Fibroblast of peridontal ligament (primary cell): ENCODE results near the gene FOXC2.

ENCODE experiments used
- DNase-seq: peaks from one replicate; pipeline ENCODE4 v3.0.0-alpha.2; 2010; ENCODE audit errors: extremely low read depth

The FOXC2 gene

GRCh38 chr16:86533076-86533475 lies 33.6 kb upstream of the FOXC2 start:
- DNase-seq: no peak

GRCh38 chr16:86533767-86534351 lies 32.8 kb upstream of the FOXC2 start:
- DNase-seq: no peak

GRCh38 chr16:86534779-86535615 lies 31.6 kb upstream of the FOXC2 start:
- no peak for DNase-seq

GRCh38 chr16:86536621-86537020 lies 30.0 kb upstream of the FOXC2 start:
- DNase-seq: no peak

DNA sequence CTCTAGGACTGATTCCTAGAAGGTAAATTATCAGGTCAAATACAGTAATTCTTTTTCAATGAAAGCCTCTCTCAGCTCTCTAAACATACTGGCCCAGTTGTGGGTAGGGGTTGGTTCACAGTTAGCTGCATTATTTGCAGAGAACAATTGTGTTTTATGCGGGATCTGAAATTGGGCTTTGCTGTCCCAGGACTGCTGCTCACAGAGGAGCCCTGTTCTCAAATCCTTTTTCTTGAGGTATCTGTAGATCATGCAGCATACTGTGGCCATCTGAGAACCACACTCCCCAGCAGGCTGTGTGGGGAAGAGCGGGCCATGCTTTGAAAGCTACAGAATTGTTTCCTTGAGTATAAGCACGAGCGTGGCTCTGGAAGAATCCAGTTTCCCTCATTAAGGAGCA lies 29.1 kb upstream of the FOXC2 start:
- DNase-seq: no peak

DNA sequence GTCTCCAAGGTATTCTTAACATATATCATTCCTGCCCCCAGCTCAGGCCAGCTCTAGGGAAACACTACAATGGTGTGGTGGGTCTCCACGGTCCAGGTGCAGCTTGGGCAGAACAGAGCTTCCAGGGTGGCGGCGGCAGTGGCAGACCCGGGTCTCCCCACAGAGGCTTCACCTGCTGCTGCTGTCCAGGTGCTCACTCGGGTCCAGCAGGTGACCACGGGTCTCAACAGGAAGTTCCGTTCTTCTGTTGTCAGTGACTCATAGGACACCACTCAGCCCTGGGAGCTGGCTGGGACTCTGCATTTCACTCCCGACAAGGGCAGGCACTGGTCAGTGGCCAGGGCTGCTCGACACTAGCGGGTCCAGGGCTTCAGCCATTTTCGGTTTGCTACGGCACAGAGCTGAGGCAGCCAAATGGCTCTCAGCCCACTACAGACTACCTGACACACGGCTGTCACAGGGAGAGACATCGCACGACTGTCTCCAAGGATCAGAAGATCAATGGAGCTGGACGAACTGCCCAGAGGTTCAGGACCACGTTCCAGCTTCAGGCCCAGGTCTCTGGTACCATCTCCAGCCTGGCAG lies 28.3 kb upstream of the FOXC2 start:
- DNase-seq: no peak

DNA sequence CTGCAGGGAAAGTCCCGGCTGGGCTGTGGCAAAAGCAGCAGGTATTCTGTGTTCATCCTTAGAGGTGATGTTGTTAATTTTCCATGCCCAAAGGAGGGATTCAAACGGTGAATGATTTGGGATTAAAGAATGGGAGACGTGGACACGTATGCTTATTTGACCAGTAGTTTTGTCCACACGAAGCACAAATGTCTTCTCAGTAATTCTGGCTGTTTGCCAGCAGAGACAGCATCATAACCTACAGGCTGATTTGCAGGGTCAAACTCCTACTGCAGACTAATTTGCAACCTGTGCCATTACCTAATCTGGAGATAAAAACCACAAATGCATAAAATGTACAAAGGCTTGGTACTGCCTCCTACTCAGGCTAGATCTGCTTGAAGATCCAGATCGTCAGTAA lies 25.7 kb upstream of the FOXC2 start:
- no peak for DNase-seq

GRCh38 chr16:86541560-86541959 lies 25.1 kb upstream of the FOXC2 start:
- DNase-seq: no peak

- no peak for DNase-seq
These were observed 23.6 kb upstream of the FOXC2 start for GRCh38 chr16:86542756-86543750.

DNA sequence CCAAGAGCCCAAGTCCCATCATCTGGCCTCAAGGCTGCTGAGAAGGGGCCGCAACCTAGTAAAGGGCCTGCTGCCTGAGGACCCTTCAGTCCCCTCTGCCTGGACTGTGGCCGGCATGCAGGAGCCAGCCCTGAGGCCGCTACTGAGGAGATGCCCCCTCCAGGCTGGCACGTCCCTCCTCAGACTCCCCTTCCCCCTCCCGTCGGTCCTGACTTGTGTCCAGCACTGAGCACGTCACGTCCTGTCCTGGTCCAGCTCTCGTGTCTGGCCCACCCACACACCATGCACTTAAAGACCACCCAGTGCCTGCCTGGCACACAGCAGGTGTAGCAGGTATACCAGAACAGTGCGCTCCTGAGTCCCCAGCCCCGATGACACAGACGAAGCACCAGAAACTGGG lies 21.1 kb upstream of the FOXC2 start:
- no peak for DNase-seq

DNA sequence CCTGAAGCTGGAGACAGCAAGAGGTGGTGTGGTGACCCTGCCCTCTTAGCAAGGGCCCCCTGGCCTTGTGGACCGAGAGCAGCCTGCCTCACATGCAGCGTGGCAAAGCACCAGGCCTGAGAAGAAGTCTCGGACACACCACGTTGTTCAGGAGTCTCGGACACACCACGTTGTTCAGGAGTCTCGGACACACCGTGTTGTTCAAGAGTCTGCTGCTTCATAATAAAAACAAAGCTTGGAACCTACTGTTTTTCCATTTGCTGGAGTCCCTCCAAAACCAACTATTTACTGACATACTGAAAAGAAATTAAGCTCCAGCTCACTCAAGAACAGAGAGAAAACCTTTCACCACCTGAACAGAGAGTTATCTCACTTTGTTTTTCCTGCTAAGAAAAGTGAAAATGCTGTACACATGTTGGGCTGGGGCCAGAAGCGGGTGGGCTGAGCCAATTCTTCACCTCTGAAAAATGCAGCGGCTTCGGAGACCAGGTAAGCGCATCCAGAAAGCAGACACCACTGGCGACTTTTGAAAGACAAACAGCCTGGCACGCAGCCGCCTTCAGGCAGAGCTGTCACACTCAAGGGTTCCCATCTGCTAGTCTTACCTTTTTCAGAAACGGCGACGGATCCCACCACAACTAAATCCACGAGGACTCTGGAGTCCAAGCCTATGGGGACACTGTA lies 20.5 kb upstream of the FOXC2 start:
- DNase-seq: no peak

- DNase-seq: no peak
These were observed 20.0 kb upstream of the FOXC2 start for GRCh38 chr16:86546638-86547013.

GRCh38 chr16:86547286-86547685 lies 19.3 kb upstream of the FOXC2 start:
- no peak for DNase-seq

DNA sequence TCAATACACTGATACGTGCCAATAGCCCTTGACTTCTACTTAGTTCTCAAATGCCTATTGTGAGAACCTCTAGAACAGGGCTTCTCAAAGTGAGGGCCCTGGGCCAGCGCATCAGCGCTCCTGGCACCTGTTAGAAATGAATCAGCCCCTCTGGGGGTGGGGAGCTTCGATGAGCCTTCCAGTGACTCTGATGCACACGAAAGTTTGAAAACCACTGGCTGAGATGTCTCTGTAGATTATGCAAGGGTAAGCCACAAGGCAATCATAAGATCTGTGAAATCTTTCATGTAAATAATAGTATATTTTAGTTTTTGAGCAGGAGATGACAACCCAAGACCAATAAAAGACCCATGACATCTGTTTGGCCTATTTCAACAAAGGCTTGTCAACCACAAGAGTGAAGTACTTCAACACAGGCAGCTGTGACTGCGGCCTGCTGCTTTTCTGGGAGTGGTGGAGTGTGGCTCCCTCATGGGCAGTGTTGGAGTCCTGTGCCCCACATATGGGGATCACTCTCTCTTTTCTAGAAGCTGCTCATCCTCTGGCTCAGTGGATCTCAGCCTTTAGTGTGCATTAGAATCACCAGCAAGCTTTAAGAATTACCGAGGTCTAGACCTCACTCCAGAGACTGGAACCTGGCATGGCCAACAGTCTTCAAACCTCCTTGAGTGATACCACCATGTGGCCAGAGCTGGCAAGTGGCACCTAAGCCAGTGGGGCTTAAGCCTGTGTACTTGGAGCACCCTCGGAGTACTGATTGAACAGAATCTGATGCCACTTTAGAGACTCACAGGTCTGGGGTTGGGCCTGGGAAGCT lies 17.3 kb upstream of the FOXC2 start:
- DNase-seq: no peak

- no peak for DNase-seq
These were observed 16.8 kb upstream of the FOXC2 start for GRCh38 chr16:86549893-86550190.

- no peak for DNase-seq
These were observed 16.3 kb upstream of the FOXC2 start for GRCh38 chr16:86550281-86550680.

DNA sequence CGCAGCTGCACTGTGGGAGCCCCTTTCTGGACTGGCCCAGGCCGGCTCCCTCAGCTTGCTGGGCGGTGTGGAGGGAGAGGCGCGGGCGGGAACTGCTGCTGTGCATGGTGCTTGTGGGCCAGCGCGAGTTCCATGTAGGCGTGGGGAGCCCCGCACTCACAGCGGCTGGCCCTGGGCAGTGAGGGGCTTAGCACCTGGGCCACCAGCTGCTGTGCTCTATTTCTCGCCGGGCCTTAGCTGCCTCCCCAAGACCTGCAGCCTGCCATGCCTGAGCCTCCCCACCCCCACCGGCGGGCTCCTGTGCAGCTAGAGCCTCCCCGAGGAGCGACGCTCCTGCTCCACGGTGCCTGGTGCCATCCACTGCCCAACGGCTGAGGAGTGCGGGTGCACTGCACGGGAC lies 13.3 kb upstream of the FOXC2 start:
- DNase-seq: no peak

DNA sequence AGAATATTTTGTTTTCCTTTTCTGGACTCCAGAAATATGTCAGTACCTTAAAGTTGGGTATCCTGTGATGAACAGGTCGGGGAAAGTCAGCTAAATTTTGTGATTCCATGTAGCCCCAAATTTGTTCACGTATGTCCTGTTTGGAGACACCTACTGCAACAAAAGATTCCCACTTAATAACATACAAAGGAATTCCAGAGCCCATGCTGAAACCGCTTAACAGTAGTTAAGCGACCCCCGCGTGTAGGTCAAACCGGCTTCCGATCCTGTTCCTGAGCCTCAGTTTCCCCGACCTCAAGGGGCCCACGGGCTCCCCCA lies 12.1 kb upstream of the FOXC2 start:
- no peak for DNase-seq

DNA sequence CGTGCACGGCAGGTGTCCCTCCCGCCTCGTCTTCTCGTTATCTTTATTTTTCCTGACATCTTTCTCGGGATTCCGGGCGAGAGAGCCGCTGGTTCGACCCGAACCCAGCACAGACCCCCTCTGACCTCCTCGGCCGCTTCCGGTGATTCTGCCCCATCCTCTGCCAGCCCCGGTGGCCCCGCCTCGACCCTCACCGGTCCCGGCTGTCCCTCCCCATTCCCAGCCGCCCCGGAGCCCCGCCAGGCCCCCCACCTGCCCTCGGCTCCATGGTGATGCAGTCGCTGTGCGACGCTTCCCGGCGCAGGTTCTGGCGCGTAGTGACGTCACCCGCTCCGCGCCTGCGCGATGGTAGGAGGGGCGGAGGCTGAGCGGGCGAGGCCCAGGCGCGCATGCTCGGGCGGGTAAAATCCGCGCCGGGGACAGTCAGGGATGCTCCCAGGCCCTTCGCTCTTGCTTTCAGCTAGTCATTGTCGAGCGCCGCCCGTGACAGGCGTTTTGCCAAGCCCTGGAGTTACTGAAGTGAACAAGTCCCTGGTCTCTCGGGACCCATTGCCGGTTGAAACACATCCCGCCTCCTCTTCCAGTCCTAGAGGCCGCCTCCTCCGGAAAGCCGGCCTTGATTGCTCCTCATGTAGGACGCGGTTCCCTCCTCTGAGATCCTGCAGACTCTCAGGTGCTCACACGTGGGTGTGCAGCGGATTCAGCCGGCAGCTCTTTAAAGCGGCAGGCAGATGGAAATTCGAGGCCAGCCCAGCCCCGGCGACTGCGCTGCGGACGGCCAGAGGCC lies 11.5 kb upstream of the FOXC2 start, which contains the start of gene MTHFSD:
TSS of gene MTHFSD (minus strand) at position 319 of the 787 bp plus-strand sequence. CDS start at position 268, 51 bp downstream.
- DNase-seq: peak; percentile 90

DNA sequence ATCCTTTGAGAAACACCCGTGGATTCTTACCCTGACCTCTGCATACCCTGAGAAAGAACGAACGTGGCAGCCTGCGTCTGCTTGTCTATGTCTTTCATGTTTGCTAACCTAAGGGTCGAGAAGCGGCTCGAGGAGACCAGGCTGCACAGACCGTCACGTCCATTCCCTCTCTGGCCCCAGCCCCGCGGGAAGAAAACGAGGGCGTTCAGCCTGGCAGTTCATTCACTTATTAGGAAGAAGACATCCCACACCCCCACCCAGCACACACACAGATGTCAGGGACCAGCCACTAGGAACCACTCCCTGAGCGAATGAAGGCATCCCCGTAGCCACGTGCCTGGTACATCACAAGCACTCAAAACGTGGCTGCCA lies 10.9 kb upstream of the FOXC2 start:
- DNase-seq: no peak
